ENCODE data around the gene ACSBG1.

Gene ACSBG1

DNA sequence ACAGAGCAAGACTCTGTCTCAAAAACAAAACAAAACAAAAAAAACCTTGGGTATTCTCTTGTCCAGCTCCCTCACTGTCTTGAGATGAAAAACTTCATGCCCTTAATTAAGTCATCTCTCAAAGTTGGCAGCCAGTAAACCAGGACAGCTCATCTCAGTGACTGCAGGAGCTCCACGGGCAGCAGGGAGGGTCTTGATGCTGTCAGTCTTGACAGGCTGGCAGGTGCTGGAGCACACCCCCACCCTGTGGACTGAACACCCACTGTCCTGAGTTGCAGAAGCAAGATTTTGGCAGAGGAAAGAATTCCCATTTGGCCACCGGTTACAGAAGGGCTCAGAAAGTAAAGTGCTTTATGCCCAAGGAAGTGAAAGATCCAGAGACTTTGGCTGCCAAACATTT is 38.0 kb upstream of the ACSBG1 start:
- TF ChIP-seq, protein P1, sequence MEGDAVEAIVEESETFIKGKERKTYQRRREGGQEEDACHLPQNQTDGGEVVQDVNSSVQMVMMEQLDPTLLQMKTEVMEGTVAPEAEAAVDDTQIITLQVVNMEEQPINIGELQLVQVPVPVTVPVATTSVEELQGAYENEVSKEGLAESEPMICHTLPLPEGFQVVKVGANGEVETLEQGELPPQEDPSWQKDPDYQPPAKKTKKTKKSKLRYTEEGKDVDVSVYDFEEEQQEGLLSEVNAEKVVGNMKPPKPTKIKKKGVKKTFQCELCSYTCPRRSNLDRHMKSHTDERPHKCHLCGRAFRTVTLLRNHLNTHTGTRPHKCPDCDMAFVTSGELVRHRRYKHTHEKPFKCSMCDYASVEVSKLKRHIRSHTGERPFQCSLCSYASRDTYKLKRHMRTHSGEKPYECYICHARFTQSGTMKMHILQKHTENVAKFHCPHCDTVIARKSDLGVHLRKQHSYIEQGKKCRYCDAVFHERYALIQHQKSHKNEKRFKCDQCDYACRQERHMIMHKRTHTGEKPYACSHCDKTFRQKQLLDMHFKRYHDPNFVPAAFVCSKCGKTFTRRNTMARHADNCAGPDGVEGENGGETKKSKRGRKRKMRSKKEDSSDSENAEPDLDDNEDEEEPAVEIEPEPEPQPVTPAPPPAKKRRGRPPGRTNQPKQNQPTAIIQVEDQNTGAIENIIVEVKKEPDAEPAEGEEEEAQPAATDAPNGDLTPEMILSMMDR (IDR thresholded peaks at IDR 0.05; ENCODE audit: extremely low read depth, missing control alignments): no peak

GRCh38 chr15:78266806-78267205 is 32.4 kb upstream of the ACSBG1 start:
- TF ChIP-seq, protein P1 (IDR thresholded peaks at IDR 0.05; ENCODE audit: extremely low read depth, missing control alignments): no peak
- DNase-seq (ENCODE audit: low spot score): no peak

More for the DNA sequence above, 38.0 kb upstream of the ACSBG1 start:
- no peak for DNase-seq (ENCODE audit: low spot score)

- DNase-seq (ENCODE audit: low spot score): no peak
- TF ChIP-seq, protein P1 (IDR thresholded peaks at IDR 0.05; ENCODE audit: extremely low read depth, missing control alignments): no peak
These were observed 31.9 kb upstream of the ACSBG1 start for GRCh38 chr15:78266229-78266628.

DNA sequence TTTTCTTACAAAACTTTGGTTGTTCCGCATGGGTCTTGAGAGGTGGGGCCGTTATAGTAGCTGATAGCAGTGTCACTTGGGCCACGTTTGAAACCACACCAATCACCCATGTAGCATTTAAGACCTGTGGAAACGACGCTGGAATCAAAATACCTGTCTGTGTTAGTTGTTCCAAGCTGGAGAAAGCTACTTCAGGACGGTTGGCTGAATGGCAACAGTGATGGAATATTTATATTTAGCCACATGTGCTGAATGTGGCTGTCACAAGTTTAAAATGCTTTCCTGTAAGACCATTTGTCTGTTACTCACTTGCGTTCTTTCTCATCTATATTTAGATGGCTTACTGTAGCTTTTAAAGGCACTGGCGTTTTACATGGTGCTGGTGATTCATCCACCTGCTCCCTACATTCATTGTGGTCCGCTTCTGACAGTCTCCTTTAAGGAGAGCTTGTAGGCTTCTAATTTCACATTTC is 31.4 kb upstream of the ACSBG1 start:
- TF ChIP-seq, protein P1 (IDR thresholded peaks at IDR 0.05; ENCODE audit: extremely low read depth, missing control alignments): no peak
- DNase-seq (ENCODE audit: low spot score): no peak

DNA sequence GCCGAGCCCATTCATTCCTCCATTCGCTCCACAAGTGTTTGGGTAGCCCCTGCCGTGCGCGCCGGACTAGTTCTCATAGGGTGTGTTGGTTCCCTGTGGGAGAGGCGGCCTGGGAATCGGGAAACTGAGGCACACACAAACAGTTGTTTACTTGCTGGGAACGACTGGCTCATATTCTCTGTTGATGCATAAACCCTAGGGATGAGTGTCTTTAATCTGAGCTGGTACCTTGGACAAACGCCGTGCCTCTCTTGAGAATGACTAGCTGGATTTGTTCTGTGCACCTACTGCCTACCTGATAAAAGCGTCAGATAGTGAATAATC is 30.7 kb upstream of the ACSBG1 start:
- no peak for DNase-seq (ENCODE audit: low spot score)
- TF ChIP-seq, protein P1 (IDR thresholded peaks at IDR 0.05; ENCODE audit: extremely low read depth, missing control alignments): no peak

DNA sequence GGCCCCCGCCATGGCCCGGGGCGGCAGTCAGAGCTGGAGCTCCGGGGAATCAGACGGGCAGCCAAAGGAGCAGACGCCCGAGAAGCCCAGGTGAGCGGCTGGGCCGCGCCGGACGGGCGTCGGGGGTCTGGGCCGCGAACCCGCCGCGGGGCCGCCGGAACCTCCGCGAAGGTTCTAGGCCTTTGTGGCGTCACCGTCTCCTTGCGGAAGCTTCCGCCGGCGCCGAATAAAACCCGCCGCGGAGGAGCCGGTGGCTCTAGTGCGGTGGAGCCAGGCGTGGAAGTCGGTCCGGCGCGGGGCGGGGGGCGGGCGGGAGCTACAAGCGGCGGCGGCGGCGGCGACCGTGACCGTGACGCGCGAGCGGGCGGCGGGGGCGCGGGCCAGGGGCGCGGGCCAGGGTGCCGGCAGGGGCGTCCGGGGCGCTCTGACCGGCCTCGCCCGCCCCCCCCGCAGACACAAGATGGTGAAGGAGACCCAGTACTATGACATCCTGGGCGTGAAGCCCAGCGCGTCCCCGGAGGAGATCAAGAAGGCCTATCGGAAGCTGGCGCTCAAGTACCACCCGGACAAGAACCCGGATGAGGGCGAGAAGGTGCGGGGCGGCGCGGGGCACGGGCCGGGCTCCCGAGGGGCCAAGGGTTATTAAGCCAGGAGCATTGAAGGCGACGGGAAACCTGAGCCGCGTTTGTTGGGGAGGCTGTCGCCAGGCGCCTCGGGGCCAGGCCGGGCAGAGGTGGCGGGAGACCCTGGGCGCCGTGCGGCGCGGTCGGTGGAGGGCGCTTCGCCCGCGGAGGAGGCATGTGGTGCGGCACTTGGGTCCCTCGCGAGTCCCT is 30.2 kb upstream of the ACSBG1 start, which contains the start of gene DNAJA4:
DNAJA4 (plus strand) TSS at position 259 of the 833 bp plus-strand sequence; CDS start at position 461, 202 bp downstream.
- TF ChIP-seq, protein P1 (IDR thresholded peaks at IDR 0.05; ENCODE audit: extremely low read depth, missing control alignments): peak; percentile 8
- peak; percentile 85 for DNase-seq (ENCODE audit: low spot score)

- TF ChIP-seq, protein P1 (IDR thresholded peaks at IDR 0.05; ENCODE audit: extremely low read depth, missing control alignments): no peak
- no peak for DNase-seq (ENCODE audit: low spot score)
These were observed 29.5 kb upstream of the ACSBG1 start for GRCh38 chr15:78263907-78264303.

Measured in GM20000 (cell line).